ENCODE results near the gene VAT1L. TPM values are rescaled to one million over a fixed set of nuclear protein-coding genes. Genes with fewer than 3 reads are reported as not detected.

The VAT1L gene
- total RNA-seq, 1 experiment from 2014 or later: 19.1 TPM

GRCh38 chr16:77850636-77851333 lies 62.4 kb downstream of the VAT1L start:
- H3K27me3 Mint-ChIP-seq (ENCODE audit: low read depth): no peaks in the 10 kb centered on the region
- CTCF ChIA-PET: interaction anchor here (0.6 to 1.0 kb wide), 2 partner anchors 14 to 152 kb away, joined by 3 to 7 read pairs; no protein-coding TSS in a partner anchor
- H3K4me1 Mint-ChIP-seq: peaks cover 14% of the 10 kb centered on the region
- no peak overlapping the region for H3K4me3 Mint-ChIP-seq
- TF ChIP-seq AFF4 (CRISPR knock-in tag; IDR thresholded peaks at IDR 0.05; ENCODE audit: borderline replicate concordance): no peak
- TF ChIP-seq, protein P1, sequence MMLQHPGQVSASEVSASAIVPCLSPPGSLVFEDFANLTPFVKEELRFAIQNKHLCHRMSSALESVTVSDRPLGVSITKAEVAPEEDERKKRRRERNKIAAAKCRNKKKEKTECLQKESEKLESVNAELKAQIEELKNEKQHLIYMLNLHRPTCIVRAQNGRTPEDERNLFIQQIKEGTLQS (CRISPR knock-in tag; conservative IDR thresholded peaks at IDR 0.05): no peak
- ATAC-seq (no peak), DNase-seq (ENCODE audit: low spot score) (no peak)
- H3K27ac Mint-ChIP-seq: no peak overlapping the region
- POLR2A ChIA-PET: no interaction called here
- H3K36me3 Mint-ChIP-seq: peaks cover 8% of the 10 kb centered on the region; the same call in 1 of the 2 replicates
- no peaks in the 10 kb centered on the region; the same call in 1 of the 2 replicates for H3K9me3 Mint-ChIP-seq

DNA sequence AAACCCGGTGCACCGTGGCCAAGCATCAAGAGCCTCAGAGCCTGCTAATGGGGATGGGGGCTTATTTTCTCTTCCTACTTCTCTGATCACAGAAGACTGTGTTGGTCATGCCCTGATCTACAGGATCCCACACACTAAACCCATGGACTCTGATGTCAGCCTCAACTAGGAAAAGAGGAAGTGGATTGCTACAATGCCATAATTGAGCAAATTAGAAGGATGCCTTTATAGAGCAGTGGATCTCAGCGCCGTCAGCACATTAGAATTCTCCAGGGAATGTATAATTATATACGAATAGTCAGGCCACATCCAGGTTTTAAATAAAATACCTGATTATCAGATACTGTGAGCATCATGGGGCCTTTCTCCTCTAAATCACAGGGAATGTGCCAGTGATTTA lies 64.8 kb downstream of the VAT1L start:
- ChIA-PET CTCF (no interaction called here), POLR2A (no interaction called here)
- no peak for ATAC-seq
- Mint-ChIP-seq H3K4me1 (peaks cover 32% of the 10 kb centered on the region), H3K27me3 (ENCODE audit: low read depth) (no peaks in the 10 kb centered on the region), H3K27ac (no peak overlapping the region), H3K4me3 (no peak overlapping the region), H3K36me3 (0 out of 2 replicates have a peak, but pooled peaks cover 4% of the 10 kb centered on the region), H3K9me3 (no peaks in the 10 kb centered on the region; the same call in 1 of the 2 replicates)
- DNase-seq (ENCODE audit: low spot score): no peak
- no peak for TF ChIP-seq ZNF671 (CRISPR knock-in tag; IDR thresholded peaks at IDR 0.05)
- TF ChIP-seq RORB (CRISPR knock-in tag; IDR thresholded peaks at IDR 0.05): no peak
- TF ChIP-seq TEAD1 (CRISPR knock-in tag; IDR thresholded peaks at IDR 0.05): no peak
- TF ChIP-seq, protein P2, sequence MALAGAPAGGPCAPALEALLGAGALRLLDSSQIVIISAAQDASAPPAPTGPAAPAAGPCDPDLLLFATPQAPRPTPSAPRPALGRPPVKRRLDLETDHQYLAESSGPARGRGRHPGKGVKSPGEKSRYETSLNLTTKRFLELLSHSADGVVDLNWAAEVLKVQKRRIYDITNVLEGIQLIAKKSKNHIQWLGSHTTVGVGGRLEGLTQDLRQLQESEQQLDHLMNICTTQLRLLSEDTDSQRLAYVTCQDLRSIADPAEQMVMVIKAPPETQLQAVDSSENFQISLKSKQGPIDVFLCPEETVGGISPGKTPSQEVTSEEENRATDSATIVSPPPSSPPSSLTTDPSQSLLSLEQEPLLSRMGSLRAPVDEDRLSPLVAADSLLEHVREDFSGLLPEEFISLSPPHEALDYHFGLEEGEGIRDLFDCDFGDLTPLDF (CRISPR knock-in tag; IDR thresholded peaks at IDR 0.05): no peak
- TF ChIP-seq, protein P3, sequence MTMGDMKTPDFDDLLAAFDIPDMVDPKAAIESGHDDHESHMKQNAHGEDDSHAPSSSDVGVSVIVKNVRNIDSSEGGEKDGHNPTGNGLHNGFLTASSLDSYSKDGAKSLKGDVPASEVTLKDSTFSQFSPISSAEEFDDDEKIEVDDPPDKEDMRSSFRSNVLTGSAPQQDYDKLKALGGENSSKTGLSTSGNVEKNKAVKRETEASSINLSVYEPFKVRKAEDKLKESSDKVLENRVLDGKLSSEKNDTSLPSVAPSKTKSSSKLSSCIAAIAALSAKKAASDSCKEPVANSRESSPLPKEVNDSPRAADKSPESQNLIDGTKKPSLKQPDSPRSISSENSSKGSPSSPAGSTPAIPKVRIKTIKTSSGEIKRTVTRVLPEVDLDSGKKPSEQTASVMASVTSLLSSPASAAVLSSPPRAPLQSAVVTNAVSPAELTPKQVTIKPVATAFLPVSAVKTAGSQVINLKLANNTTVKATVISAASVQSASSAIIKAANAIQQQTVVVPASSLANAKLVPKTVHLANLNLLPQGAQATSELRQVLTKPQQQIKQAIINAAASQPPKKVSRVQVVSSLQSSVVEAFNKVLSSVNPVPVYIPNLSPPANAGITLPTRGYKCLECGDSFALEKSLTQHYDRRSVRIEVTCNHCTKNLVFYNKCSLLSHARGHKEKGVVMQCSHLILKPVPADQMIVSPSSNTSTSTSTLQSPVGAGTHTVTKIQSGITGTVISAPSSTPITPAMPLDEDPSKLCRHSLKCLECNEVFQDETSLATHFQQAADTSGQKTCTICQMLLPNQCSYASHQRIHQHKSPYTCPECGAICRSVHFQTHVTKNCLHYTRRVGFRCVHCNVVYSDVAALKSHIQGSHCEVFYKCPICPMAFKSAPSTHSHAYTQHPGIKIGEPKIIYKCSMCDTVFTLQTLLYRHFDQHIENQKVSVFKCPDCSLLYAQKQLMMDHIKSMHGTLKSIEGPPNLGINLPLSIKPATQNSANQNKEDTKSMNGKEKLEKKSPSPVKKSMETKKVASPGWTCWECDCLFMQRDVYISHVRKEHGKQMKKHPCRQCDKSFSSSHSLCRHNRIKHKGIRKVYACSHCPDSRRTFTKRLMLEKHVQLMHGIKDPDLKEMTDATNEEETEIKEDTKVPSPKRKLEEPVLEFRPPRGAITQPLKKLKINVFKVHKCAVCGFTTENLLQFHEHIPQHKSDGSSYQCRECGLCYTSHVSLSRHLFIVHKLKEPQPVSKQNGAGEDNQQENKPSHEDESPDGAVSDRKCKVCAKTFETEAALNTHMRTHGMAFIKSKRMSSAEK (CRISPR knock-in tag; IDR thresholded peaks at IDR 0.05; ENCODE audit: borderline replicate concordance): no peak
- no peak for TF ChIP-seq RELA (CRISPR knock-in tag; IDR thresholded peaks at IDR 0.05; ENCODE audit: borderline replicate concordance)
- no peak for TF ChIP-seq ERG (CRISPR knock-in tag; IDR thresholded peaks at IDR 0.05)
- no peak for TF ChIP-seq ARID4B (CRISPR knock-in tag; IDR thresholded peaks at IDR 0.05; ENCODE audit: borderline replicate concordance)
- no peak for TF ChIP-seq FOXJ3 (CRISPR knock-in tag; IDR thresholded peaks at IDR 0.05; ENCODE audit: borderline replicate concordance)
- TF ChIP-seq NR1H2 (CRISPR knock-in tag; IDR thresholded peaks at IDR 0.05): no peak
- no peak for TF ChIP-seq E2F5 (CRISPR knock-in tag; IDR thresholded peaks at IDR 0.05)
